Hindlimb muscle (tissue), 1 donor: ENCODE results near the gene OGA. TPM values are rescaled to one million over a fixed set of nuclear protein-coding genes. Genes with fewer than 3 reads are reported as not detected.

Experiments
- DNase-seq: peaks from one replicate; pipeline ENCODE4 v3.0.0-alpha.2; 2013
- polyA plus RNA-seq: library from polyadenylated mRNA; unstranded; fragments of 120-200 nt; gene quantifications from one replicate; pipeline ENCODE4 v1.2.1, GENCODE V29; 2013; ENCODE audit not compliant: insufficient read length

OGA gene
- polyA plus RNA-seq, result 115 TPM

GRCh38 chr10:101818119-101818871 is at the start of gene OGA:
TSS of gene OGA (minus strand) at chr10:101818444. CDS start at chr10:101818022, 422 bp downstream.
- peak; percentile 98 for DNase-seq

GRCh38 chr10:101867931-101868330 is 49.7 kb upstream of the OGA start:
- no peak for DNase-seq

GRCh38 chr10:101859530-101859929 is 41.3 kb upstream of the OGA start:
- no peak for DNase-seq

- DNase-seq, result no peak
These were observed 40.7 kb upstream of the OGA start for GRCh38 chr10:101858723-101859500.

GRCh38 chr10:101857802-101858476 is 39.7 kb upstream of the OGA start:
- no peak for DNase-seq

GRCh38 chr10:101856626-101857025 is 38.4 kb upstream of the OGA start:
- no peak for DNase-seq

- no peak for DNase-seq
These were observed 33.3 kb upstream of the OGA start for GRCh38 chr10:101851411-101852116.

GRCh38 chr10:101850749-101851148 is 32.5 kb upstream of the OGA start:
- no peak for DNase-seq

- DNase-seq, result no peak
These were observed 30.7 kb upstream of the OGA start for GRCh38 chr10:101848894-101849351.

- DNase-seq, result no peak
These were observed 30.2 kb upstream of the OGA start for GRCh38 chr10:101848408-101848807.

GRCh38 chr10:101845893-101846292 is 27.6 kb upstream of the OGA start:
- DNase-seq, result no peak

- no peak for DNase-seq
These were observed 25.1 kb upstream of the OGA start, which contains the start of gene KCNIP2 for GRCh38 chr10:101843032-101844021. TSS of gene KCNIP2 (minus strand) at chr10:101843800. CDS start at chr10:101843568, 232 bp downstream.

- no peak for DNase-seq
These were observed 23.6 kb upstream of the OGA start for GRCh38 chr10:101841826-101842225.

- peak; percentile 87 for DNase-seq
These were observed 22.7 kb upstream of the OGA start for GRCh38 chr10:101840741-101841453.

- no peak for DNase-seq
These were observed 21.9 kb upstream of the OGA start for GRCh38 chr10:101840102-101840684.

GRCh38 chr10:101839416-101840063 is 21.3 kb upstream of the OGA start:
- no peak for DNase-seq

- no peak for DNase-seq
These were observed 20.8 kb upstream of the OGA start for GRCh38 chr10:101839002-101839401.

- no peak for DNase-seq
These were observed 20.2 kb upstream of the OGA start for GRCh38 chr10:101838416-101838970.

- no peak for DNase-seq
These were observed 19.5 kb upstream of the OGA start for GRCh38 chr10:101837748-101838147.
